PFSK-1 (cell line): ENCODE measurements around the gene AUTS2.

Experiments used
- FOXP2 ChIP-seq: optimal IDR thresholded peaks from 2 replicates; pipeline ENCODE3; 2011; ENCODE audit warnings: borderline replicate concordance, control low read depth, inconsistent platforms; ENCODE audit not compliant: insufficient read depth; ENCODE audit errors: extremely low read length, extremely low read depth
- POLR2AphosphoS5 ChIP-seq: IDR thresholded peaks from 2 replicates; pipeline ENCODE4 v1.6.1; 2012; ENCODE audit warnings: low read depth, mild to moderate bottlenecking, control low read depth, low read length, moderate library complexity
- SIN3A ChIP-seq: IDR thresholded peaks from 2 replicates; pipeline ENCODE4 v1.6.1; 2012; ENCODE audit warnings: mild to moderate bottlenecking, low read length, moderate library complexity, borderline replicate concordance; ENCODE audit not compliant: insufficient read depth
- TAF1 ChIP-seq: IDR thresholded peaks from 2 replicates; pipeline ENCODE4 v1.6.1; 2012; ENCODE audit warnings: low read length, control low read depth, borderline replicate concordance; ENCODE audit not compliant: insufficient read depth
- TF ChIP-seq, protein P1 (sequence below), 2 experiments: IDR thresholded peaks; 2 replicates each; pipeline versions ENCODE4 v1.6.1 to v1.8.0; 2011 to 2012; ENCODE audit warnings: low read depth in 2 of 2, low read length in 2 of 2, control low read depth in 1 of 2, inconsistent platforms in 1 of 2, mild to moderate bottlenecking in 1 of 2, moderate library complexity in 1 of 2; ENCODE audit not compliant: insufficient read depth in 1 of 2

Gene AUTS2

DNA sequence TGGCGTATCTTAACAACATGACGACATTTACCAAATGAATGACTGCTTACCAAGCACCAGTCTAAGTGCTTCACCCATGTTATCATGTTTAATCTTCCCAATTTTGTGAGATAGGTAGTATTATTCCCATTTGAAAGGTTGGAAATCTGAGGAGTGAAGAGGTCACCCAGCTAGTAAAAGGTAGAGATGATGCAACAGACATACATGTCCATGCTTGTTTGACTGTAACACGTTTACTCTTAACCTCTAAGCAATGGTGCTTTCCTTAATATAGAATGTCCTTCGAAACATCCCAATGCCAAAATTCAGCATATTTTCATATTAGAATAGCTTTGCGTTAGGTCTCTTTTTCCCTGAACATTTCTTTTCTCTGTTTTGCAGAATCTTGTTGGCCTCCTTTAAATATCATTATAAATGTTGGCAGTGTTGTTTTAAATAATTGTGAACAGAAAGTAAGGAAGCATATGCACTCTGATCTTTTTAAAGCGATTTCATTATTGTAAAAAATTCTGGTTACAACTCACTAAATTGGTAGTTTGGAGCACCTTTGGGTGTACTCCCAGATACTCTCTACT, 722.8 kb downstream of the AUTS2 start:
- TF ChIP-seq SIN3A (no peak), FOXP2 (no peak), TAF1 (no peak), POLR2AphosphoS5 (no peak)
- TF ChIP-seq, protein P1, sequence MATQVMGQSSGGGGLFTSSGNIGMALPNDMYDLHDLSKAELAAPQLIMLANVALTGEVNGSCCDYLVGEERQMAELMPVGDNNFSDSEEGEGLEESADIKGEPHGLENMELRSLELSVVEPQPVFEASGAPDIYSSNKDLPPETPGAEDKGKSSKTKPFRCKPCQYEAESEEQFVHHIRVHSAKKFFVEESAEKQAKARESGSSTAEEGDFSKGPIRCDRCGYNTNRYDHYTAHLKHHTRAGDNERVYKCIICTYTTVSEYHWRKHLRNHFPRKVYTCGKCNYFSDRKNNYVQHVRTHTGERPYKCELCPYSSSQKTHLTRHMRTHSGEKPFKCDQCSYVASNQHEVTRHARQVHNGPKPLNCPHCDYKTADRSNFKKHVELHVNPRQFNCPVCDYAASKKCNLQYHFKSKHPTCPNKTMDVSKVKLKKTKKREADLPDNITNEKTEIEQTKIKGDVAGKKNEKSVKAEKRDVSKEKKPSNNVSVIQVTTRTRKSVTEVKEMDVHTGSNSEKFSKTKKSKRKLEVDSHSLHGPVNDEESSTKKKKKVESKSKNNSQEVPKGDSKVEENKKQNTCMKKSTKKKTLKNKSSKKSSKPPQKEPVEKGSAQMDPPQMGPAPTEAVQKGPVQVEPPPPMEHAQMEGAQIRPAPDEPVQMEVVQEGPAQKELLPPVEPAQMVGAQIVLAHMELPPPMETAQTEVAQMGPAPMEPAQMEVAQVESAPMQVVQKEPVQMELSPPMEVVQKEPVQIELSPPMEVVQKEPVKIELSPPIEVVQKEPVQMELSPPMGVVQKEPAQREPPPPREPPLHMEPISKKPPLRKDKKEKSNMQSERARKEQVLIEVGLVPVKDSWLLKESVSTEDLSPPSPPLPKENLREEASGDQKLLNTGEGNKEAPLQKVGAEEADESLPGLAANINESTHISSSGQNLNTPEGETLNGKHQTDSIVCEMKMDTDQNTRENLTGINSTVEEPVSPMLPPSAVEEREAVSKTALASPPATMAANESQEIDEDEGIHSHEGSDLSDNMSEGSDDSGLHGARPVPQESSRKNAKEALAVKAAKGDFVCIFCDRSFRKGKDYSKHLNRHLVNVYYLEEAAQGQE (IDR thresholded peaks at IDR 0.05; ENCODE audit: insufficient read depth in 1 of 2, low read depth in 2 of 2, low read length in 2 of 2), result no peak

DNA sequence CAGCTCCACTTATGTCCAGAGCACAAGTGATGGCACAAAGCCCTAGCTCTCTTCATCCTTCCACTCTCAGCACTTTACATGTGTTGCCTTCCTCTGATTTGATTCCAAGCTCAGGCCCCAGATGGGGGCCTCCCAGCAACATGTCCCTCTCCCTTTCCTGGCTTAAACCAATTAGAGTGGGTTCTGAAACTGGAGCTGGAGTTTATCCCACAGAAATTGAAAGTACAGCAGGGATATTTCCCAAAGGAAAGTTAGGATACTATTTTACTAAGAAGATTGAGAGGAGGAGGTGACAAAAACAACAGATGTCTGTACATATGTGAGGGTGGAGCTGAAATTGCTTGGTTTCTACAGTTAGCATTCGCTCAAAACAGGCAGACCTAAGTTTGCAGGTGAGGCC, 724.6 kb downstream of the AUTS2 start:
- TF ChIP-seq TAF1, result no peak
- TF ChIP-seq FOXP2, result no peak

GRCh38 chr7:70325509-70326101, 727.3 kb downstream of the AUTS2 start:
- TF ChIP-seq TAF1 (no peak), SIN3A (no peak), POLR2AphosphoS5 (no peak), FOXP2 (no peak)
- TF ChIP-seq, protein P1 (IDR thresholded peaks at IDR 0.05; ENCODE audit: insufficient read depth in 1 of 2, low read depth in 2 of 2, low read length in 2 of 2), result no peak

DNA sequence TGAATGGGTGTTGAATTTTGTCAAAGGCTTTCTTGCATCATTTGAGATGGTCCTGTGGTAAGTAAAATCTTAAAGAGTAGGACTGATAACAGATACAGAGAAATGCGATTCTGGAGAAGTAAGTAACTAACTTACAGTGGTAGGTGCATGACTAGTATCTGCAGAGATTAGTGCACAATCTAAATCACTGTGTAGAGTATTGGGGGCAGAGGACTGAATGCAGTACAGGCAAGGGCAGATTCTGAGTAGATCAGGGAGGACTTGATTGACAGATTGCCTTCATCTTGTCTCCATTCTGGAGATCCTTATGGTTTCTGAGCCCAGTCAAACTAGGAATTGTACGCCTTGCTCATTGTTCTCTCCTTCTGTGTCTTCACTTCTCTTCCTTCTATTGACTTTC, 736.0 kb downstream of the AUTS2 start:
- TF ChIP-seq POLR2AphosphoS5, result no peak
- no peak for TF ChIP-seq FOXP2
- no peak for TF ChIP-seq SIN3A
- TF ChIP-seq, protein P1 (IDR thresholded peaks at IDR 0.05; ENCODE audit: insufficient read depth in 1 of 2, low read depth in 2 of 2, low read length in 2 of 2), result no peak
- TF ChIP-seq TAF1, result no peak

DNA sequence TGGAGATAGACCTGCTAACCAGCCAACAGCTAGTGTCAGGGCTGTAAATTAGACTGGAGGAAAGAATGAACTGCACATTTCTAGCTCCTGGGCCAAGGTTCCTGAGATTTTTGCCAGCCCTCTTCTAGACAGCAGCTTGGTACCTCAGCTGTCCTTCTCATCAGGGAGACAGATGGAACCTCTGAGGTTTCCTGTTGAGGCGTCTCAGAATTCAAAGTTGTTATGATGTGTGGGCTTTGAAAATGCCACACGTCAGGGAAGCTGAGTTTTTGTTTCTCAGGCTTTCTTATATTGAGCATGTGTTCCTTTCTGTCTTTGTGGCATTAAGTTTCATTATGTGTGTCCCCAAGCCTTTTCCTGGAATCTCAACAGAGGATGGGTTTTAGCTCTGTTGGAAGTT, 736.6 kb downstream of the AUTS2 start:
- TF ChIP-seq, protein P1 (IDR thresholded peaks at IDR 0.05; ENCODE audit: insufficient read depth in 1 of 2, low read depth in 2 of 2, low read length in 2 of 2), result no peak
- TF ChIP-seq SIN3A (no peak), FOXP2 (no peak), POLR2AphosphoS5 (no peak), TAF1 (no peak)
